ENCODE data around the gene KDM2A.
A peak's percentile ranks its signal among the peaks of the same experiment; 100 is the strongest.

Gene KDM2A

DNA sequence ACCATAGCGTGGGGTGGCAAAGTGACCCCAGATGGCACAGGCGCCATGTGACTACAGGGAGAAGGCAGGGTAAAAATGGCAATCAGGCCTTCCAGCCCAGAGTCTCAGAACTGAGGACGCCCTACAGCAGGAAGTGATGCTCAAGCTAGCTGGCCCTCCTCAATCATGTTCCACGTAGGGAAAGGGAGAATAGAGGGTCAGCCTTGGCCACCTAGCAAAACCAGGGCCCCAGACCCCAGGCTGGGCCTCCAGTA is 169.1 kb downstream of the KDM2A start:
- no peak for DNase-seq

- DNase-seq = peak; percentile 64
Measured at GRCh38 chr11:67288452-67289225, 169.6 kb downstream of the KDM2A start.

GRCh38 chr11:67289226-67289650 is 170.2 kb downstream of the KDM2A start, which contains the start of gene ANKRD13D:
TSS of gene ANKRD13D (plus strand) at chr11:67289303. CDS start at chr11:67289461, 158 bp downstream.
- DNase-seq = peak; percentile 33

GRCh38 chr11:67289651-67290479 is 170.8 kb downstream of the KDM2A start:
- no peak for DNase-seq

GRCh38 chr11:67290801-67291200 is 171.7 kb downstream of the KDM2A start:
- DNase-seq = no peak

DNA sequence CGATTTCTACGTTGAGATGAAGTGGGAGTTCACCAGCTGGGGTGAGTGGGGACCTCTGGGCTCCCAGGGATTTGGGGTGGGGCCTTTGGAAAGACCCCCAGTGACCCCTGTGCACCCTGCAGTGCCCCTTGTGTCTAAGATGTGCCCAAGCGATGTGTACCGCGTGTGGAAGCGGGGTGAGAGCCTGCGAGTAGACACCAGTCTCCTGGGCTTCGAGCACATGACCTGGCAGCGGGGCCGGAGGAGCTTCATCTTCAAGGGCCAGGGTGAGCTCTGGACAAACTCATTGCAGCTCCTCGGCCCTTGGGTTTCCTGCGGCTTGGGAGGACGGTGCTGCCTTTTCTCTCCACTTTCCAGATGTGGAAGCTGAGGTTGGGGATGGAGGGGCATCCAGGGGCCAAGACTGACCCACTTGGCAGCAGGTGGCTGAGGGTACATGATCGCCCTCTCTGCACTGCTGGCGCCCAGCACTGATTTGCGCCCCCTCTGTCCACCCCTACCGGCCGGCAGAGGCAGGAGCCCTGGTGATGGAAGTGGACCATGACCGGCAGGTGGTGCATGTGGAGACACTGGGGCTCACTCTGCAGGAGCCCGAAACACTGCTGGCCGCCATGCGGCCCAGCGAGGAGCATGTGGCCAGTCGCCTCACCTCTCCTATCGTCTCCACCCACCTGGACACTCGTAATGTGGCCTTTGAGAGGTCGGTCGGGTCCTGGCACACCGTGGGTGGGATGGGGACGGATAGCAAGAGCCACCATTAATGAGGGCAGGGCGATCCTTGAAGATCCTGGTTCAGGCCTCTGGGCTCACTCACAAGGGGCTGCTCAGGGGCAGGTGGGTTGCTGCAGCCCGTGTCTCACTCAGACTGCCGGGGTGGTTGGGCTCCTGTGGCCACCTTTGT is 172.7 kb downstream of the KDM2A start:
- DNase-seq = no peak

DNA sequence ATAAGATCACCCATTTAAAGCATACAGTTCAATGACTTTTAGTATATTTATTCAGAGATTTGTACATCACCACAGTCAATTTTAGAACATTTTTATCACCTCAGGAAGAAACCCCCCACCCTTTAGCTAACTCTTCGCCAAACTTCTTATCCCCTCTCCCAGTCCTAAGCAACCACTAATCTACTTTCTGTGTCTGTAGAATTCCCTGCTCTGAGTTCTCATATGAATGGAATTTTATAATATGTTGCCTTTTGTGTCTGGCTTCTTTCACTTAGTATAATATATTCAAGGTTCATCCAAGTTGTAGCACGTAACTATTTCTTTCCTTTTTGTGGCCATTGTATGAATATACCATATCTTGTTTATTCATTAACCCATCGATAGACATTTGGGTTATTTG is 173.6 kb downstream of the KDM2A start:
- no peak for DNase-seq

DNA sequence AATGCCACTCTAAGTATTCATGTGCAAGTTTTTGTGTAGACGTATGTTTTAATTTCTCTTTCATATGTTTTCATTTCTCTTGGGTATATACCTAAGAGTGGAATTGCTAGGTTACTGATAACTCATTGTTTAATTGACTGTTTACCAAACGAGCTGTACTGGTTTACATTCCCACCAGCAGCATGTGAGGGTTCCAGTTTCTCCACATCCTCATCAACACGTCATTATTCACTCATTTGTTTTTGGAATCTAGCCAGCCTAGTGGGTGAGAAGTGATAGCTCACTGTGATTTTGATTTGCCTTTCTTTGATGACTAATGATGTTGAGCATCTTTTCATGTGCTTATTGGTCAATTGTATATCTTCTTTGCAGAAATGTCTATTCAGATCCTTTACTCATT is 174.0 kb downstream of the KDM2A start:
- no peak for DNase-seq

- DNase-seq = no peak
Measured at GRCh38 chr11:67295846-67296245, 176.8 kb downstream of the KDM2A start.

GRCh38 chr11:67298786-67299185 is 179.7 kb downstream of the KDM2A start:
- no peak for DNase-seq

DNA sequence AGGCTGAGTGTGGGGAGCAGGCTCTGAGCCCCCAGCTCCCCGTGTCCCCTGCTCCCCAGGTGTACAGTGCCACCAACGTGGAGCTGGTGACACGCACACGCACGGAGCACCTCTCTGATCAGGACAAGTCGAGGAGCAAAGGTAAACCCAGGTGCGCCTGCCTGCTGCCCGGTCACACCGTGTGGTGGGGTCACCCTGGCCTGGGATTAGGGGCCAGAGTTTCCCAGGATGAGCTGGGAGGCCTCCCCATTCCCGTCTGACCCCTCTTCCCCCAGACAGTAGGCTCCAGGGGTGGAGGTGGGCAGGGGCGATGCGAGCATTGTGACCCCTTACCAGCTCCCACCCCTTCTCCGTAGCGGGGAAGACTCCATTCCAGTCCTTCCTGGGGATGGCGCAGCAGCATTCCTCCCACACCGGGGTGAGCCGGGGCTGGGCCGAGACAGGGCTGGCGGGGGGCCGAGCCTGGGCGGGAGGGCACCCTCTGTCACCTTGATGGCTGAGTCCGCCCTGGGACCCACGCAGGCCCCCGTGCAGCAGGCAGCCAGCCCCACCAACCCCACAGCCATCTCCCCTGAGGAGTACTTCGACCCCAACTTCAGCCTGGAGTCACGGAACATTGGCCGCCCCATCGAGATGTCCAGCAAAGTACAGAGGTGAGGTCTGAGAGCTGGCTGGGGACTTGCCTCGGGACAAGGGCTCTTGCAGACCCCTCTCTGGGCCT is 180.6 kb downstream of the KDM2A start:
- DNase-seq = no peak

DNA sequence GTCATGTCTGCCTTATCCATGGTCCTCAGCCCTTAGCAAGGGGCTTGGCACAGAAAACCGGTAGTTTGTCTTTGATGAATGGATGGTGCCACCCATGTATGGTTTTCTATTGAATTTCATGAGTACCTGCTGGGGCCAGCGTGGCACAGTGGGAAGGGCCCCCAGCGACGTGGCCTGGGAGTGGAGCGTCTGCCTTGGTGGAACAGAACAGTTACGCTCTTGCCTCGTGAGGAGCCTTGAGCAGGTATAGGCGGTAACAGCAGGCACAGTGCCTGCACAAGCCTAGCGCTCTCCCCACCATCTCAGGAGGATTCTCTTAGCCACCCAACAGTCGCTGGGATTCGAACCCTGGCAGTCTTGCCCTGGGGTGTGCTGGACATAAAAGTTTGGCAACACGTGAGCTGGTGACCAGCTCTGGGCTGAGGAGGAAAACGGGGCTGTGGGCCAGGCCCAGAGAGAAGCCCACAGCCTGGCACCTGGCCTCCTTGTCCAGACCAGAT is 181.2 kb downstream of the KDM2A start:
- no peak for DNase-seq

GRCh38 chr11:67300756-67301312 is 181.8 kb downstream of the KDM2A start:
- no peak for DNase-seq

DNA sequence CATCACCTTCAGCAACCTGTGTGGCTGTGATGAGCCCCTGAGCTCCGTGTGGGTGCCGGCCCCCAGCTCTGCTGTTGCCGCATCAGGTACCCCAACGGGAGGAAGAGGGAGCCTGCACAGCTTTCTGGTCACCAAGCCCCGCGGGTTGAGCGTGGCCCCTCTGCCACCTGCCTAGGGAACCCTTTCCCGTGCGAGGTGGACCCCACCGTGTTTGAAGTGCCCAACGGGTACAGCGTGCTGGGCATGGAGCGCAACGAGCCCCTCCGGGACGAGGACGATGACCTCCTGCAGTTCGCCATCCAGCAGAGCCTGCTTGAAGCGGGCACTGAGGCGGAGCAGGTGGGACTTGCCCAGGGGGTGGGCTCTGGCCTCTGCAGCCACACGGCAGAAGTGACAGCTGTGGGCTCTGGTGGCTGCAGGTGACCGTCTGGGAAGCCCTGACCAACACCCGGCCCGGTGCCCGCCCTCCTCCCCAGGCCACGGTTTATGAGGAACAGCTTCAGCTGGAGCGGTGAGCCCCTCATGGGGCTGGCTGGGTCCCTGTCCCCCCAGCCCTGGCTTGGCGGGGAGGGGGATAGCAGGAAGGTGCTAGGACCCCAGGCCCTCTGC is 182.4 kb downstream of the KDM2A start:
- DNase-seq = no peak

GRCh38 chr11:67301951-67302516 is 183.0 kb downstream of the KDM2A start:
- DNase-seq = peak; percentile 7

DNA sequence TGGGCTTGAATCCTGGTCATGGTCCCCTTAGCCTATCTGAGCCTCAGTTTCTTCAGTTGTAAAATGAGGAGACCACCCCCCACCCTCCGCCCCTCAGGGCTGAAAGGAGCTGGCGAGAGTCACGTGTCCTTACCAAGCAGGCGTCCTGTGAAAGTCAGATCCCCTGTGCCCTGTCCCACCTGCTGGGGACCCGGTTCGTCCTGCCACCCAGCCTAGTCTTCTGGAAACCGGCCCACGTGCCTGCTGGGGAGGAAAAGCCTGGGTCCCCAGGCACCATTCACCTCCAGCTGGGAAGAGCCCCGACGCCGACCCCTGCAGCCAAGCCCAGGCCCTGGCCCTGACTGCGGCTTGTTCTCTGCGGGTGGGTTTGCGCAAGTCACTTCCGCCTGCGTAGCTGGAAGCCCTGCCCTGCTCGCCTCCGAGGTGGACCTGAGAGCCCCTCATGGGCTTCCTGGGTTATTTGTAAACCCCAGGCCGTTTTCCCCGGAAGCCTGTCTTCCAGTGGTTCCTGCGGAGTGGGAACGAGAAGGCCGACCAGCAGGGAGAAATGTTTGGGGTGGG is 183.6 kb downstream of the KDM2A start:
- DNase-seq = no peak

DNA sequence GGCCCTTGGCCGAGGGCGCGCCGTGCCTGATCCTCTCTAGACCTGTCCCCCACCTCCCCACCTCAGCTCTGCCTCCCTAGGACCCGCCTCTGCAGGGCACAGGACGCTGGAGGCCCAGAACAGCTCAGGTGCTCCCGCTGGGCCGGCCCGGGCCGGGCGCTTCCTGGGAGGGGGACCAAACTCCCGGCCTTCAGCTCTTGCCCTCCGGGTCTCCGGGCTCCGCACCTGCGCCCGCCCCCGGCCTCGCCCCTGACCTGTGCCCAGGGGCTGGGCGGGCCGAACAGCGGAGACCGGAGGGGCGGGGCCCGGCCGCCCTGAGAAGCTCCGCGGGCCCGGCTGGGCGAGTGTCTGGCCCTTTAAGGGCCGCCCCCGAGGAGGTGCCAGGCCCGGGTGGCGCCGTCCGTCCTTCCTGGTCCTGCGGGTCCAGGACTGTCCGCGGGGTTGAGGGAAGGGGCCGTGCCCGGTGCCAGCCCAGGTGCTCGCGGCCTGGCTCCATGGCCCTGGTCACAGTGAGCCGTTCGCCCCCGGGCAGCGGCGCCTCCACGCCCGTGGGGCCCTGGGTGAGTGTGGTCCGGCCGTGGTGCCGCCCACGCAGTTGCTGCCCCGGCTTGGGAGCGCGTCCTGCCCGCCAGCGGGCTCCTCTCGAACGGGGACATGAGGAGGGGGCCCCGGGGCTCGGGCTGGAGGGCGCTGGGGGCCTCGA is 184.2 kb downstream of the KDM2A start, which contains the start of gene SSH3:
TSS of gene SSH3 (plus strand) at position 399 of the 703 bp plus-strand sequence. CDS start at position 495, 96 bp downstream.
- DNase-seq = no peak

DNA sequence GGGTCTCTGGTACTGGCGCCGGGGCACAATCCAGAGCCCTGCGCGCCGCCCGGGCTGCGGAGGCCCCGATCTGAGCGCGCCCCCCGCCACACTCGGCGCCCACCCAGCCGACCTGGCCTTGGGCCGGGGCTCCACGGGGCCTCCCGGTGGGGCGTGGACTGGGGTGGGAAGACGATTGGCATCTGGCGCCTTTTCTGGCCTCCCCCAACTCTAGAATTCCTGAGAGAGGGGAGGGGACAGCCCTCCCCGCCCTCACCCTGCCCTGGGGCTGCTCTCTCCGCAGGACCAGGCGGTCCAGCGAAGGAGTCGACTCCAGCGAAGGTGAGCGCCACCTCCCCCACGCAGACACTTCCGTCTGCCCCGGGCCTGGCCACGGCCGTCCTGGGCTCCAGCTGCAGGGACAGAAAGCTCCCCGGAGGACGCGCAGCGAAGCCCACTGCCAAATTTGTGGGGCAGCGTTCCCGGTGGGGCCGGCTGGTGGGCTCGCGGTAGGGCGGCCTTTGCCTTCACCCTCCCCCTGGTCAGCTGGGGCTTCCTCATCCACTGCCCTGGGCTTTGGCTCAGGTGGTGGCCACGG is 184.9 kb downstream of the KDM2A start:
- no peak for DNase-seq

- DNase-seq = no peak
Measured at GRCh38 chr11:67304511-67305113, 185.5 kb downstream of the KDM2A start.

Measured in NCI-H1694 (cell line).